A549 (cell line): ENCODE data around the gene PRTN3. TPM values are rescaled to one million over a fixed set of nuclear protein-coding genes. Genes with fewer than 3 reads are reported as not detected.

Experiments used
- ATAC-seq, 2 experiments: fragments of 200-7000 bp in 1 of 2; fragments of >200 bp in 1 of 2; cut with Nextera tagmentation in 1 of 2; cut with Tn5 transposase in 1 of 2; 3 replicates each; pipeline versions ENCODE4 v1.8.0 to v1.9.1; 2018 to 2020; ENCODE audit warnings: mild to moderate bottlenecking in 1 of 2, moderate library complexity in 1 of 2
- CTCF ChIA-PET: fragments of 300-600 bp; sonication (Branson Sonifier 250); formaldehyde crosslinking; extraction: SDS; loops from one replicate; lab custom pipeline; 2021; ENCODE audit warnings: antibody characterized with exemption, inconsistent platforms; lab: Yijun Ruan, JAX
- POLR2A ChIA-PET: fragments of 350-600 bp; formaldehyde crosslinking; extraction: SDS; loops from one replicate; lab custom pipeline; 2021; ENCODE audit warnings: antibody characterized with exemption, inconsistent platforms; lab: Yijun Ruan, JAX
- DNase-seq, 2 experiments: peaks; one replicate each; pipeline versions ENCODE4 v3.0.0 to v3.0.0-alpha.2; 2011 to 2016; ENCODE audit warnings: low read depth in 1 of 2, low spot score in 1 of 2
- FAIRE-seq: peaks from 2 replicates; lab custom pipeline; 2011; peaks lifted over from hg19 to GRCh38; lab: Jason Lieb, UNC
- H3K27ac ChIP-seq, 2 experiments: fragments of >200 bp; sonication (Bioruptor Twin); formaldehyde crosslinking; 3 replicates each; pipeline ENCODE4 v1.5.1; 2016 to 2017
- H3K4me1 ChIP-seq: fragments of >200 bp; sonication (Bioruptor Twin); formaldehyde crosslinking; 3 replicates; pipeline ENCODE4 v1.6.1; 2016
- H3K4me2 ChIP-seq: fragments of >200 bp; sonication (Bioruptor Twin); formaldehyde crosslinking; 3 replicates; pipeline ENCODE4 v1.6.1; 2016
- H3K4me3 ChIP-seq: fragments of >200 bp; sonication (Bioruptor Twin); formaldehyde crosslinking; 3 replicates; pipeline ENCODE4 v1.5.1; 2016
- H3K9me3 ChIP-seq: fragments of >200 bp; sonication (Bioruptor Twin); formaldehyde crosslinking; 3 replicates; pipeline ENCODE4 v1.6.1; 2016
- BCL3 ChIP-seq: fragments of >200 bp; sonication (Bioruptor Twin); formaldehyde crosslinking; IDR thresholded peaks from 3 replicates; pipeline ENCODE4 v1.6.1; 2016
- CBX2 ChIP-seq: fragments of 200-600 bp; sonication (generic); IDR thresholded peaks from 2 replicates; pipeline ENCODE4 v1.6.1; 2016; ENCODE audit warnings: low read depth, mild to moderate bottlenecking, borderline replicate concordance
- CEBPB ChIP-seq, 2 experiments: fragments of >200 bp in 1 of 2; sonication (Bioruptor Twin) in 1 of 2; formaldehyde crosslinking in 1 of 2; IDR thresholded peaks; 2 replicates each; pipeline ENCODE4 v1.6.1; 2012 to 2016
- EHMT2 ChIP-seq: fragments of 200-600 bp; sonication (generic); IDR thresholded peaks from 2 replicates; pipeline ENCODE4 v1.6.1; 2016; ENCODE audit warnings: antibody characterized with exemption, low read depth, mild to moderate bottlenecking, moderate library complexity
- ELK1 ChIP-seq: fragments of 150-350 bp; IDR thresholded peaks from 2 replicates; pipeline ENCODE4 v1.6.1; 2014; ENCODE audit warnings: low read depth, mild to moderate bottlenecking, low read length
- FOSL2 ChIP-seq, 2 experiments: fragments of 450-650 bp in 1 of 2; fragments of >200 bp in 1 of 2; sonication (Bioruptor Twin) in 1 of 2; formaldehyde crosslinking; IDR thresholded peaks; 2 replicates each; pipeline versions ENCODE4 v1.5.0 to v1.6.1; 2016 to 2020; ENCODE audit warnings: mild to moderate bottlenecking in 1 of 2, moderate library complexity in 1 of 2
- HDAC2 ChIP-seq: fragments of 200-600 bp; sonication (generic); IDR thresholded peaks from 2 replicates; pipeline ENCODE4 v1.6.1; 2016
- HEYL ChIP-seq: fragments of 250-450 bp; sonication (Bioruptor Pico); IDR thresholded peaks from 2 replicates; pipeline ENCODE4 v1.8.0; 2021; ENCODE audit warnings: mild to moderate bottlenecking, moderate library complexity
- HOXB5 ChIP-seq: fragments of 250-450 bp; sonication (Bioruptor Pico); IDR thresholded peaks from 2 replicates; pipeline ENCODE4 v1.5.0; 2020; ENCODE audit warnings: mild to moderate bottlenecking, moderate library complexity
- JUN ChIP-seq, 2 experiments: fragments of >200 bp; sonication (Bioruptor Twin); formaldehyde crosslinking; IDR thresholded peaks; 2 replicates in 1 of 2; 3 replicates in 1 of 2; pipeline ENCODE4 v1.6.1; 2016 to 2017
- KDM1A ChIP-seq: fragments of 200-600 bp; sonication (generic); IDR thresholded peaks from 2 replicates; pipeline ENCODE4 v1.6.1; 2016; ENCODE audit warnings: low read depth, mild to moderate bottlenecking
- MAFK ChIP-seq: fragments of 450-650 bp; IDR thresholded peaks from 2 replicates; pipeline ENCODE4 v1.6.1; 2014; ENCODE audit not compliant: partially characterized antibody
- MAX ChIP-seq: IDR thresholded peaks from 2 replicates; pipeline ENCODE4 v1.6.1; 2012
- MAZ ChIP-seq: fragments of 150-350 bp; IDR thresholded peaks from 2 replicates; pipeline ENCODE4 v1.6.1; 2014; ENCODE audit warnings: antibody characterized with exemption, low read depth, low read length, borderline replicate concordance
- MYC ChIP-seq: IDR thresholded peaks from 2 replicates; pipeline ENCODE4 v1.6.1; 2012; ENCODE audit warnings: mild to moderate bottlenecking, inconsistent platforms, low read length, improper control_type of control experiment, borderline replicate concordance
- PBX3 ChIP-seq: IDR thresholded peaks from 2 replicates; pipeline ENCODE4 v1.6.1; 2012
- POLR2A ChIP-seq: IDR thresholded peaks from 2 replicates; pipeline ENCODE4 v1.6.1; 2012; ENCODE audit warnings: mild to moderate bottlenecking, low read length
- POLR2AphosphoS2 ChIP-seq: conservative IDR thresholded peaks from 2 replicates; pipeline ENCODE4 v1.6.1; 2012; ENCODE audit warnings: low read length, improper control_type of control experiment, inconsistent platforms
- RCOR1 ChIP-seq: fragments of 150-350 bp; IDR thresholded peaks from 2 replicates; pipeline ENCODE4 v1.6.1; 2014; ENCODE audit warnings: antibody characterized with exemption, low read length, low read depth
- SMC3 ChIP-seq: fragments of >200 bp; sonication (Bioruptor Twin); formaldehyde crosslinking; IDR thresholded peaks from 3 replicates; pipeline ENCODE4 v1.6.1; 2018; ENCODE audit warnings: inconsistent platforms
- TFCP2L1 ChIP-seq: fragments of 250-450 bp; sonication (Bioruptor Pico); IDR thresholded peaks from 2 replicates; pipeline ENCODE4 v1.5.0; 2021; ENCODE audit warnings: mild to moderate bottlenecking
- USF2 ChIP-seq: fragments of 450-650 bp; IDR thresholded peaks from 2 replicates; pipeline ENCODE4 v1.6.1; 2014; ENCODE audit warnings: antibody characterized with exemption
- ZC3H11A ChIP-seq: fragments of 450-650 bp; IDR thresholded peaks from 2 replicates; pipeline ENCODE4 v1.6.1; 2014; ENCODE audit warnings: antibody characterized with exemption, mild to moderate bottlenecking
- ZNF302 ChIP-seq: fragments of 250-450 bp; sonication (Bioruptor Pico); IDR thresholded peaks from 2 replicates; pipeline ENCODE4 v1.9.0; 2021; ENCODE audit warnings: inconsistent platforms, mild to moderate bottlenecking, moderate library complexity
- WGBS: methylation state at CpG from one replicate; pipeline ENCODE4 v1.1.6; 2017; ENCODE audit errors: missing lambda C conversion rate; 5-methylcytosine and 5-hydroxymethylcytosine counted together
- polyA plus RNA-seq, 4 experiments: library from polyadenylated mRNA; depleted of rRNA in 3 of 4; stranded (reverse); fragments of >200 nt; fragmentation: RNase III in 1 of 4; extraction: RNeasy Plus Mini Kit Qiagen cat#74134 plus additional on column Dnase treatment in 1 of 4; gene quantifications; 2 replicates in 3 of 4; 3 replicates in 1 of 4; pipeline ENCODE4 v1.2.3, GENCODE V29; 2011 to 2017

The PRTN3 gene
- polyA plus RNA-seq, 2 of the 4 experiments (the other 2 are of a cell fraction), result 0.21 to 0.39 TPM

GRCh38 chr19:896434-896833 lies 55.6 kb downstream of the PRTN3 start (continued):
- no peak for TF ChIP-seq BCL3
- no peak for TF ChIP-seq JUN (IDR thresholded peaks at IDR 0.05)
- no peak for TF ChIP-seq MAX
- no peak for TF ChIP-seq KDM1A

GRCh38 chr19:896999-897398 lies 56.2 kb downstream of the PRTN3 start:
- no peak overlapping the region for H3K4me2 ChIP-seq
- ChIA-PET CTCF (interaction anchor here (0.7 to 1.5 kb wide), 4 partner anchors 8 to 85 kb away, joined by 3 to 4 read pairs (median 4); no protein-coding TSS in a partner anchor), POLR2A (no interaction called here)
- no peak for TF ChIP-seq CBX2
- TF ChIP-seq EHMT2, result no peak
- no peak for TF ChIP-seq BCL3
- no peak for TF ChIP-seq JUN (IDR thresholded peaks at IDR 0.05)
- no peak for TF ChIP-seq SMC3
- no peak for TF ChIP-seq CEBPB (IDR thresholded peaks at IDR 0.05)
- no peak for TF ChIP-seq PBX3
- no peak for TF ChIP-seq HOXB5 (CRISPR knock-in tag)
- no peak for TF ChIP-seq TFCP2L1 (CRISPR knock-in tag)
- TF ChIP-seq POLR2A, result no peak
- TF ChIP-seq ZNF302, result no peak
- TF ChIP-seq ELK1, result no peak
- TF ChIP-seq RCOR1, result no peak
- TF ChIP-seq FOSL2 (IDR thresholded peaks at IDR 0.05), result no peak
- no peak for TF ChIP-seq FOSL2 (CRISPR knock-in tag; IDR thresholded peaks at IDR 0.05)
- no peak for TF ChIP-seq MYC
- no peaks in the 10 kb centered on the region for H3K9me3 ChIP-seq
- ATAC-seq (no peak), FAIRE-seq (no peak), DNase-seq (no peak)
- no peak overlapping the region for H3K4me3 ChIP-seq
- peaks cover 5% of the 10 kb centered on the region; the same call in 1 of the 3 replicates for H3K4me1 ChIP-seq
- no peak overlapping the region for H3K27ac ChIP-seq
- WGBS, result 96% methylated on average over 11 of the region's 11 CpGs

GRCh38 chr19:897442-898039 lies 56.7 kb downstream of the PRTN3 start:
- TF ChIP-seq HDAC2 (no peak), ZC3H11A (no peak), HEYL (CRISPR knock-in tag) (no peak), USF2 (no peak), FOSL2 (IDR thresholded peaks at IDR 0.05) (no peak), FOSL2 (CRISPR knock-in tag; IDR thresholded peaks at IDR 0.05) (no peak), POLR2AphosphoS2 (no peak), MAZ (no peak), HOXB5 (CRISPR knock-in tag) (no peak), KDM1A (no peak), MAFK (no peak), CBX2 (no peak)
- ATAC-seq (peak; percentile 37 to 45; a peak in 4 of 6 replicates), FAIRE-seq (no peak), DNase-seq (no peak)
- POLR2A ChIA-PET, result no interaction called here
- Histone ChIP-seq H3K9me3 (no peaks in the 10 kb centered on the region), H3K4me2 (no peak overlapping the region), H3K4me3 (no peak overlapping the region), H3K4me1 (peaks cover 5% of the 10 kb centered on the region; the same call in 1 of the 3 replicates), H3K27ac (no peak overlapping the region)
- CTCF ChIA-PET, result interaction anchor here (0.7 to 1.5 kb wide), 4 partner anchors 8 to 84 kb away, joined by 3 to 4 read pairs (median 4); no protein-coding TSS in a partner anchor
- 92% methylated on average over 14 of the region's 26 CpGs for WGBS
